Neural progenitor cell (in vitro differentiated cells): Measurements from ENCODE around the gene LRRC61. TPM values are rescaled to one million over a fixed set of nuclear protein-coding genes. Genes with fewer than 3 reads are reported as not detected.

Source experiments
- DNase-seq: peaks from one replicate; pipeline ENCODE4 v3.0.0-alpha.2; 2016; ENCODE audit warnings: low spot score
- H2AFZ ChIP-seq: fragments of 200-600 bp; sonication (generic); replicated peaks from 2 replicates; pipeline ENCODE4 v1.6.1; 2016; ENCODE audit warnings: antibody characterized with exemption
- H3F3A ChIP-seq: fragments of 200-600 bp; sonication (generic); 2 replicates; pipeline ENCODE4 v1.6.1; 2016; ENCODE audit warnings: antibody characterized with exemption, low read depth
- H3K27ac ChIP-seq: fragments of 200-600 bp; sonication (generic); 2 replicates; pipeline ENCODE4 v1.5.1; 2016; ENCODE audit warnings: mild to moderate bottlenecking
- H3K27me3 ChIP-seq: fragments of 200-600 bp; sonication (generic); 2 replicates; pipeline ENCODE4 v1.6.1; 2016; ENCODE audit warnings: mild to moderate bottlenecking, moderate library complexity
- H3K36me3 ChIP-seq: fragments of 200-600 bp; sonication (generic); 2 replicates; pipeline ENCODE4 v1.5.1; 2016
- H3K4me1 ChIP-seq: fragments of 200-600 bp; sonication (generic); 2 replicates; pipeline ENCODE4 v1.6.1; 2016; ENCODE audit warnings: mixed run types
- H3K4me2 ChIP-seq: fragments of 200-600 bp; sonication (generic); 2 replicates; pipeline ENCODE4 v1.6.1; 2016
- H3K4me3 ChIP-seq: fragments of 200-600 bp; sonication (generic); 2 replicates; pipeline ENCODE4 v1.5.1; 2016
- H3K79me2 ChIP-seq: fragments of 200-600 bp; sonication (generic); 2 replicates; pipeline ENCODE4 v1.6.1; 2016; ENCODE audit warnings: low read depth
- H3K9ac ChIP-seq: fragments of 200-600 bp; sonication (generic); 2 replicates; pipeline ENCODE4 v1.6.1; 2016
- H3K9me3 ChIP-seq: fragments of 200-600 bp; sonication (generic); 2 replicates; pipeline ENCODE4 v1.5.1; 2016; ENCODE audit warnings: low read depth
- H4K20me1 ChIP-seq: fragments of 200-600 bp; sonication (generic); 2 replicates; pipeline ENCODE4 v1.6.1; 2016; ENCODE audit warnings: low read depth
- H3K27ac Mint-ChIP-seq: 3 replicates; pipeline ENCODE4 v1.8.0; 2021; ENCODE audit warnings: mixed read lengths
- H3K27me3 Mint-ChIP-seq: 2 replicates; pipeline ENCODE4 v1.8.0; 2022; ENCODE audit warnings: low read depth, mild to moderate bottlenecking, inconsistent platforms, moderate library complexity, mixed read lengths; ENCODE audit not compliant: insufficient read depth
- H3K36me3 Mint-ChIP-seq: 3 replicates; pipeline ENCODE4 v1.8.0; 2021; ENCODE audit warnings: mixed read lengths
- H3K4me1 Mint-ChIP-seq: 3 replicates; pipeline ENCODE4 v1.8.0; 2021; ENCODE audit warnings: mixed read lengths
- H3K4me3 Mint-ChIP-seq: 3 replicates; pipeline ENCODE4 v1.8.0; 2021; ENCODE audit warnings: mild to moderate bottlenecking, moderate library complexity, mixed read lengths
- H3K9me3 Mint-ChIP-seq: 3 replicates; pipeline ENCODE4 v1.8.0; 2020; ENCODE audit warnings: mixed read lengths
- CTCF ChIP-seq: fragments of 200-600 bp; sonication (generic); IDR thresholded peaks from 2 replicates; pipeline ENCODE4 v1.5.1; 2017; ENCODE audit warnings: antibody characterized with exemption, mild to moderate bottlenecking
- EZH2 ChIP-seq: fragments of 200-600 bp; sonication (generic); IDR thresholded peaks from 2 replicates; pipeline ENCODE4 v1.6.1; 2017; ENCODE audit warnings: antibody characterized with exemption, mild to moderate bottlenecking, moderate library complexity
- EZH2phosphoT487 ChIP-seq: fragments of 200-600 bp; sonication (generic); IDR thresholded peaks from 2 replicates; pipeline ENCODE4 v1.6.1; 2017; ENCODE audit warnings: antibody characterized with exemption
- total RNA-seq: library from RNA; depleted of rRNA; stranded (reverse); fragments of >200 nt; gene quantifications from 2 replicates; pipeline ENCODE4 v1.2.3, GENCODE V29; 2015; ENCODE audit warnings: low replicate concordance

Gene LRRC61
- total RNA-seq, 1 donor from 2014 or later = 2.0 TPM

GRCh38 chr7:150377196-150377595 is 54.0 kb downstream of the LRRC61 start:
- Histone ChIP-seq H3K36me3 (no peaks in the 10 kb centered on the region), H3K9ac (no peak overlapping the region), H3K4me1 (peaks cover 26% of the 10 kb centered on the region), H3K9me3 (no peaks in the 10 kb centered on the region), H3K79me2 (peaks cover 50% of the 10 kb centered on the region), H3K27ac (no peak overlapping the region), H3K4me3 (no peak overlapping the region), H3F3A (peaks cover 46% of the 10 kb centered on the region), H2AFZ (no peak overlapping the region), H3K27me3 (no peaks in the 10 kb centered on the region), H4K20me1 (peaks cover 53% of the 10 kb centered on the region), H3K4me2 (no peak overlapping the region)
- H3K4me1 Mint-ChIP-seq = peaks cover 71% of the 10 kb centered on the region
- H3K36me3 Mint-ChIP-seq = peaks cover 22% of the 10 kb centered on the region
- peaks cover 18% of the 10 kb centered on the region for H3K27me3 Mint-ChIP-seq
- TF ChIP-seq EZH2 (no peak), EZH2phosphoT487 (no peak)
- no peak overlapping the region for H3K27ac Mint-ChIP-seq
- peak; percentile 2 for DNase-seq
- H3K4me3 Mint-ChIP-seq = peak overlapping the region; percentile 84
- H3K9me3 Mint-ChIP-seq = no peaks in the 10 kb centered on the region

DNA sequence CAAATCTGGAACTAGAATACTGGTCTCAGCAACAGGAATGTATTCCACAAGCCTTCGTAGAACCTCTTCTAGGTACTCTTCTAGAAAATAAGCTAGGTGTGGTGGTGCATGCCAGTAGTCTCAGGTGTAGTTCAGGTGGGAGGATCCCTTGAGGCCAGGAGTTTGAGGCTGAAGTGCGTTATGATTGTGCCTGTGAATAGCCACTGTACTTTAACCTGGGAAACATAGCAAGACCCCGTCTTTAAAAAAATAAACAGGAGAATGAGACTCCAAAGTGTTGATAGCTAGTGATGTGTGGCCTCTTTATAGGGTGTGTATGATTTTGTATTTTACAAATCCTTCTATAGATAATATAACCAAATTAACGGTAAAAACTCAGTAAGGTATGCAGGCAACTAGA is 54.5 kb downstream of the LRRC61 start:
- Histone ChIP-seq H3K9ac (no peak overlapping the region), H4K20me1 (peaks cover 58% of the 10 kb centered on the region), H2AFZ (no peak overlapping the region), H3K79me2 (peaks cover 50% of the 10 kb centered on the region), H3K36me3 (no peaks in the 10 kb centered on the region), H3K4me3 (no peak overlapping the region), H3F3A (peaks cover 51% of the 10 kb centered on the region), H3K4me1 (peaks cover 30% of the 10 kb centered on the region), H3K4me2 (peak overlapping the region; percentile 74), H3K27ac (peak overlapping the region; percentile 93), H3K27me3 (no peaks in the 10 kb centered on the region), H3K9me3 (no peaks in the 10 kb centered on the region)
- TF ChIP-seq EZH2phosphoT487 (no peak), CTCF (no peak), EZH2 (no peak)
- no peaks in the 10 kb centered on the region for H3K9me3 Mint-ChIP-seq
- DNase-seq = no peak
- peaks cover 73% of the 10 kb centered on the region for H3K4me1 Mint-ChIP-seq
- peaks cover 22% of the 10 kb centered on the region for H3K36me3 Mint-ChIP-seq
- H3K4me3 Mint-ChIP-seq = peak overlapping the region; percentile 84
- H3K27ac Mint-ChIP-seq = peak overlapping the region; percentile 86
- H3K27me3 Mint-ChIP-seq = peaks cover 21% of the 10 kb centered on the region

- DNase-seq = peak; percentile 94
- H3K27ac Mint-ChIP-seq = peak overlapping the region; percentile 86
- peaks cover 50% of the 10 kb centered on the region for H3K79me2 ChIP-seq
- H3K4me1 Mint-ChIP-seq = peaks cover 73% of the 10 kb centered on the region
- peaks cover 22% of the 10 kb centered on the region for H3K27me3 Mint-ChIP-seq
- TF ChIP-seq EZH2 (no peak), CTCF (peak; percentile 49)
- peak overlapping the region; percentile 84 for H3K4me3 Mint-ChIP-seq
- peak overlapping the region; percentile 98 for H3K4me3 ChIP-seq
- peaks cover 56% of the 10 kb centered on the region for H4K20me1 ChIP-seq
- peaks cover 56% of the 10 kb centered on the region for H3F3A ChIP-seq
- H3K9me3 Mint-ChIP-seq = no peaks in the 10 kb centered on the region
- H3K9me3 ChIP-seq = no peaks in the 10 kb centered on the region
- peak overlapping the region; percentile 15 for H3K9ac ChIP-seq
- H2AFZ ChIP-seq = no peak overlapping the region
- peak overlapping the region; percentile 74 for H3K4me2 ChIP-seq
- H3K36me3 Mint-ChIP-seq = peaks cover 22% of the 10 kb centered on the region
- peak overlapping the region; percentile 93 for H3K27ac ChIP-seq
- H3K4me1 ChIP-seq = peaks cover 37% of the 10 kb centered on the region
- no peaks in the 10 kb centered on the region for H3K36me3 ChIP-seq
- H3K27me3 ChIP-seq = no peaks in the 10 kb centered on the region
Measured at GRCh38 chr7:150378115-150378852, 55.1 kb downstream of the LRRC61 start.

- Mint-ChIP-seq H3K27ac (peak within 1 kb of the TSS; percentile 89), H3K27me3 (peaks cover 22% of the 10 kb centered on the region), H3K4me1 (peaks cover 74% of the 10 kb centered on the region), H3K36me3 (peaks cover 16% of the 10 kb centered on the region), H3K9me3 (no peaks in the 10 kb centered on the region), H3K4me3 (peak within 1 kb of the TSS; percentile 95)
- Histone ChIP-seq H3K9ac (peak within 1 kb of the TSS; percentile 82), H2AFZ (no peak within 1 kb of the TSS), H3K79me2 (peaks cover 46% of the 10 kb centered on the region), H3K9me3 (no peaks in the 10 kb centered on the region), H3K36me3 (no peaks in the 10 kb centered on the region), H3F3A (peaks cover 58% of the 10 kb centered on the region), H3K4me3 (peak within 1 kb of the TSS; percentile 98), H3K4me1 (peaks cover 40% of the 10 kb centered on the region), H4K20me1 (peaks cover 50% of the 10 kb centered on the region), H3K27ac (peak within 1 kb of the TSS; percentile 93), H3K27me3 (no peaks in the 10 kb centered on the region), H3K4me2 (peak within 1 kb of the TSS; percentile 95)
- peak; percentile 99 for DNase-seq
- TF ChIP-seq CTCF (peak; percentile 2), EZH2phosphoT487 (no peak)
Measured at GRCh38 chr7:150378853-150379440, 55.8 kb downstream of the LRRC61 start, which contains the start of gene ZNF775. Gene ZNF775, plus strand, starts transcription at chr7:150379330. Its CDS starts 9,141 bp downstream, at chr7:150388471.
